ENCODE results near the gene CLTA. TPM values are rescaled to one million over a fixed set of nuclear protein-coding genes. Genes with fewer than 3 reads are reported as not detected.

CLTA gene
- total and polyA plus RNA-seq, 10 of the 15 experiments (the other 5 are each of a cell fraction or from before 2014, with no cell fraction given), result 49.0 to 241 (median 168) TPM

- BruUV-seq (replicated peaks), result no TSS peak
- Histone ChIP-seq H3K36me3 (ENCODE audit: control insufficient read depth in 2 of 2, insufficient read depth in 2 of 2, low read length in 1 of 2) (peaks cover 2 to 22% of the 10 kb centered on the region in 2 experiments; a peak in 3 of 4 replicates), H3K27ac (ENCODE audit: control insufficient read depth, insufficient read depth) (no peak overlapping the region), H3K79me2 (ENCODE audit: control insufficient read depth, insufficient read depth, low read length) (peaks cover 6% of the 10 kb centered on the region), H4K20me1 (ENCODE audit: control insufficient read depth, insufficient read depth) (no peaks in the 10 kb centered on the region), H3K4me2 (ENCODE audit: control insufficient read depth, insufficient read depth) (no peak overlapping the region), H3K4me1 (ENCODE audit: control insufficient read depth, insufficient read depth, low read length) (peaks cover 22% of the 10 kb centered on the region), H3K27me3 (replicated peaks in 1 of 2; ENCODE audit: control insufficient read depth in 2 of 2, insufficient read depth in 2 of 2, low read length in 1 of 2) (no peaks in the 10 kb centered on the region), H2AFZ (ENCODE audit: control insufficient read depth, low read depth, low read length) (no peak overlapping the region), H3K4me3 (no peak overlapping the region), H3K9me3 (replicated peaks; ENCODE audit: control insufficient read depth, insufficient read depth, low read length) (no peaks in the 10 kb centered on the region), H3K9ac (ENCODE audit: control insufficient read depth, insufficient read depth, low read length) (no peak overlapping the region)
- no peak for FAIRE-seq
- in situ Hi-C loops (cut with MboI), result no loop called here
- ChIA-PET CTCF (no interaction called here), POLR2A (no interaction called here), RAD21 (ENCODE audit: unreplicated experiment) (interaction anchor here (3.8 kb wide), 1 partner anchor 83 kb away, joined by 27 read pairs; no protein-coding TSS in a partner anchor), SMC1A (ENCODE audit: uncharacterized antibody, unreplicated experiment) (no interaction called here)
- no peak for ATAC-seq
- WGBS (ENCODE audit: insufficient coverage, insufficient replicate concordance, low lambda C conversion rate, missing lambda C conversion rate), result 97% methylated on average over 6 of the region's 6 CpGs
- TF ChIP-seq ZBTB33 (IDR thresholded peaks at IDR 0.05) (no peak), ZBTB11 (CRISPR knock-in tag; IDR thresholded peaks at IDR 0.05) (no peak), SP1 (IDR thresholded peaks at IDR 0.05; ENCODE audit: low read depth, low read length) (no peak), NR2F1 (conservative IDR thresholded peaks at IDR 0.05) (no peak), POLR2AphosphoS5 (IDR thresholded peaks at IDR 0.05; ENCODE audit: low read length) (no peak), HSF1 (IDR thresholded peaks at IDR 0.05; ENCODE audit: low read depth, low read length) (no peak), CEBPZ (IDR thresholded peaks at IDR 0.05; ENCODE audit: low read depth, low read length) (no peak), TCF7 (IDR thresholded peaks at IDR 0.05; ENCODE audit: borderline replicate concordance) (no peak), PML (IDR thresholded peaks at IDR 0.05; ENCODE audit: low read length) (no peak)
- DNase-seq (ENCODE audit: low read depth, low spot score), result no peak
- intact Hi-C loops (cut with micrococcal nuclease; ENCODE audit: unreplicated experiment), result loop anchor here (5.0 kb wide), 2 partner anchors 311 to 481 kb away; no protein-coding TSS in a partner anchor
Observed at GRCh38 chr9:36245906-36246305, 55.2 kb downstream of the CLTA start.
